MM.1S (cell line): ENCODE results near the gene SFN.

Source experiments
- DNase-seq: peaks from one replicate; pipeline ENCODE4 v3.0.0-alpha.2; 2015
- H2AFZ ChIP-seq: fragments of 300-600 bp; sonication (generic); 2 replicates; pipeline ENCODE4 v1.6.0; 2016; ENCODE audit warnings: antibody characterized with exemption, low read length
- H3F3A ChIP-seq: fragments of 300-600 bp; sonication (generic); 2 replicates; pipeline ENCODE4 v1.6.1; 2016; ENCODE audit warnings: mild to moderate bottlenecking, antibody characterized with exemption, low read length, moderate library complexity, mixed read lengths; ENCODE audit not compliant: insufficient read depth
- H3K27ac ChIP-seq: fragments of 300-600 bp; sonication (generic); 2 replicates; pipeline ENCODE4 v1.5.1; 2016; ENCODE audit warnings: mild to moderate bottlenecking, low read length
- H3K27me3 ChIP-seq: fragments of 300-600 bp; sonication (generic); replicated peaks from 2 replicates; pipeline ENCODE4 v1.6.0; 2016; ENCODE audit warnings: low read length; ENCODE audit not compliant: insufficient read depth
- H3K36me3 ChIP-seq: fragments of 300-600 bp; sonication (generic); replicated peaks from 2 replicates; pipeline ENCODE4 v1.6.1; 2016; ENCODE audit warnings: mild to moderate bottlenecking, low read length, mixed read lengths; ENCODE audit not compliant: insufficient read depth
- H3K4me1 ChIP-seq: fragments of 300-600 bp; sonication (generic); 2 replicates; pipeline ENCODE4 v1.6.1; 2016; ENCODE audit warnings: low read length, mixed read lengths
- H3K4me2 ChIP-seq: fragments of 300-600 bp; sonication (generic); 2 replicates; pipeline ENCODE4 v1.6.0; 2016; ENCODE audit warnings: low read depth, low read length
- H3K4me3 ChIP-seq: fragments of 300-600 bp; sonication (generic); 2 replicates; pipeline ENCODE4 v1.5.1; 2016; ENCODE audit warnings: low read length, mixed read lengths
- H3K79me2 ChIP-seq: fragments of 300-600 bp; sonication (generic); 2 replicates; pipeline ENCODE4 v1.6.1; 2016; ENCODE audit warnings: mixed run types, low read length, mixed read lengths
- H3K9ac ChIP-seq: fragments of 300-600 bp; sonication (generic); 2 replicates; pipeline ENCODE4 v1.6.1; 2016; ENCODE audit warnings: low read length, mixed read lengths
- H3K9me2 ChIP-seq: fragments of 300-600 bp; sonication (generic); replicated peaks from 2 replicates; pipeline ENCODE4 v1.6.1; 2016; ENCODE audit warnings: mild to moderate bottlenecking, low read length, mixed read lengths; ENCODE audit not compliant: insufficient read depth
- H3K9me3 ChIP-seq: fragments of 300-600 bp; sonication (generic); replicated peaks from 2 replicates; pipeline ENCODE4 v1.6.1; 2016; ENCODE audit warnings: mild to moderate bottlenecking, low read length, mixed read lengths; ENCODE audit not compliant: insufficient read depth
- H4K20me1 ChIP-seq: fragments of 300-600 bp; sonication (generic); 2 replicates; pipeline ENCODE4 v1.6.1; 2016; ENCODE audit warnings: mild to moderate bottlenecking, low read length, moderate library complexity, mixed read lengths; ENCODE audit not compliant: insufficient read depth
- CTCF ChIP-seq: fragments of 300-600 bp; sonication (generic); IDR thresholded peaks from 2 replicates; pipeline ENCODE4 v1.5.1; 2016; ENCODE audit warnings: antibody characterized with exemption, low read length, mixed read lengths
- EZH2 ChIP-seq: fragments of 300-600 bp; sonication (generic); optimal IDR thresholded peaks from 2 replicates; pipeline ENCODE3; 2017; ENCODE audit warnings: low read depth, mild to moderate bottlenecking, antibody characterized with exemption, low read length, mixed read lengths
- EZH2phosphoT487 ChIP-seq: fragments of 300-600 bp; sonication (generic); IDR thresholded peaks from 2 replicates; pipeline ENCODE4 v1.6.1; 2018; ENCODE audit warnings: antibody characterized with exemption, low read length

Gene SFN

GRCh38 chr1:26855636-26856035 lies 7.3 kb upstream of the SFN start:
- no peak for TF ChIP-seq EZH2phosphoT487
- no peak for TF ChIP-seq CTCF
- TF ChIP-seq EZH2, result no peak
- H3K27ac ChIP-seq, result no peak overlapping the region
- H3K4me2 ChIP-seq, result no peak overlapping the region
- H3F3A ChIP-seq, result peaks cover 4% of the 10 kb centered on the region; the same call in 1 of the 2 replicates
- H2AFZ ChIP-seq, result no peak overlapping the region
- H3K4me3 ChIP-seq, result no peak overlapping the region
- no peaks in the 10 kb centered on the region for H3K9me2 ChIP-seq
- DNase-seq, result no peak
- no peak overlapping the region for H3K9ac ChIP-seq
- H4K20me1 ChIP-seq, result no peaks in the 10 kb centered on the region
- H3K9me3 ChIP-seq, result no peaks in the 10 kb centered on the region
- H3K79me2 ChIP-seq, result no peaks in the 10 kb centered on the region
- peaks cover 4% of the 10 kb centered on the region; the same call in 1 of the 2 replicates for H3K36me3 ChIP-seq
- H3K27me3 ChIP-seq, result no peaks in the 10 kb centered on the region
- no peaks in the 10 kb centered on the region for H3K4me1 ChIP-seq

GRCh38 chr1:26856181-26856580 lies 6.8 kb upstream of the SFN start:
- H3K36me3 ChIP-seq, result peaks cover 4% of the 10 kb centered on the region; the same call in 1 of the 2 replicates
- no peaks in the 10 kb centered on the region for H4K20me1 ChIP-seq
- H2AFZ ChIP-seq, result no peak overlapping the region
- H3K4me1 ChIP-seq, result no peaks in the 10 kb centered on the region
- no peak overlapping the region for H3K27ac ChIP-seq
- no peak for DNase-seq
- H3K27me3 ChIP-seq, result no peaks in the 10 kb centered on the region
- H3K9me3 ChIP-seq, result no peaks in the 10 kb centered on the region
- no peaks in the 10 kb centered on the region for H3K79me2 ChIP-seq
- peaks cover 4% of the 10 kb centered on the region; the same call in 1 of the 2 replicates for H3F3A ChIP-seq
- no peaks in the 10 kb centered on the region for H3K9me2 ChIP-seq
- H3K4me2 ChIP-seq, result no peak overlapping the region
- TF ChIP-seq EZH2, result no peak
- TF ChIP-seq CTCF, result no peak
- TF ChIP-seq EZH2phosphoT487, result no peak
- no peak overlapping the region for H3K9ac ChIP-seq
- H3K4me3 ChIP-seq, result no peak overlapping the region

GRCh38 chr1:26856604-26857469 lies 6.1 kb upstream of the SFN start:
- Histone ChIP-seq H3K36me3 (peaks cover 4% of the 10 kb centered on the region; the same call in 1 of the 2 replicates), H2AFZ (no peak overlapping the region), H3K27me3 (no peaks in the 10 kb centered on the region), H3F3A (peaks cover 5% of the 10 kb centered on the region; the same call in 1 of the 2 replicates), H3K27ac (no peak overlapping the region), H3K9me2 (no peaks in the 10 kb centered on the region), H3K4me3 (no peak overlapping the region), H3K4me1 (0 out of 2 replicates have a peak, but pooled peaks cover under 1% of the 10 kb centered on the region), H4K20me1 (no peaks in the 10 kb centered on the region), H3K9me3 (no peaks in the 10 kb centered on the region), H3K9ac (no peak overlapping the region), H3K4me2 (no peak overlapping the region), H3K79me2 (no peaks in the 10 kb centered on the region)
- TF ChIP-seq EZH2, result no peak
- no peak for TF ChIP-seq CTCF
- DNase-seq, result no peak
